HG02970 (cell line): Measurements from ENCODE around the gene SKP2.
"Not testable (repeated sequence)": the region's sequence is repeated elsewhere in the genome, so short reads cannot be mapped to it uniquely, and the experiment has no call there.

Source experiments
- ATAC-seq: cut with Tn5 transposase; IDR thresholded peaks from one replicate; pipeline ENCODE4 v1.9.1; 2021; ENCODE audit warnings: mild to moderate bottlenecking, moderate library complexity, moderate number of reproducible peaks; ENCODE audit not compliant: unreplicated experiment, low FRiP score

Gene SKP2

DNA sequence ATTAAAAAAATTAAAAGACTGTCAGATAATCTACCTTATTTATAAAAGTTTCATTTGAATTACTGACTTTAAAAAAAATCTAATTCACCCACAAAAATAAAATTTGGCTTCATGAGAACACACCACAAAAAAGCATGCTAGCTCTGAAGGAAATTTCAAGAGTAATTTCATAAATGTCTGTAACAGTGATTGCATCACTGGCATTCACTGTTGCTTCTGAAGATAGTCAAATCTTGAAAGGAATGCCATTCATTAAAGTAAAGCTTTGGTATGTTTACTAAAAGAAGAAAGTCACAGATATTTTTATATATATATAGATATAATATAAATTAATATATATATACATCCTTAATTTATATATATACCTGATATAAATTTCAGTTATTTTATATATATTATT, 46.4 kb downstream of the SKP2 start:
- ATAC-seq: no peak

DNA sequence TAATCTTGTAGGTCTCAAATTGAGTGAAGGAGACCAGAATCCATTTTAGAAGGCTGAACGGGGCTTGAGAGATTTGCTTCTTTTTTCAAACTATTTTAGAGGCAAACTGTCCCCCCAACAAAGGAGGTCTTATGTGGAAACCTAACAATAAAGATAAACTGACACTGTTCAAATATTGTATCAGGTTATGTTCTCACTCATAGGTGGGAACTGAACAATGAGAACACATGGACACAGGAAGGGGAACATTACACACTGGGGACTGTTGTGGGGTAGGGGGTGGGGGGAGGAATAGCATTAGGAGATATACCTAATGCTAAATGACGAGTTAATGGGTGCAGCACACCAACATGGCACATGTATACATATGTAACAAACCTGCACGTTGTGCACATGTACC, 46.9 kb downstream of the SKP2 start:
- not testable (repeated sequence) for ATAC-seq

DNA sequence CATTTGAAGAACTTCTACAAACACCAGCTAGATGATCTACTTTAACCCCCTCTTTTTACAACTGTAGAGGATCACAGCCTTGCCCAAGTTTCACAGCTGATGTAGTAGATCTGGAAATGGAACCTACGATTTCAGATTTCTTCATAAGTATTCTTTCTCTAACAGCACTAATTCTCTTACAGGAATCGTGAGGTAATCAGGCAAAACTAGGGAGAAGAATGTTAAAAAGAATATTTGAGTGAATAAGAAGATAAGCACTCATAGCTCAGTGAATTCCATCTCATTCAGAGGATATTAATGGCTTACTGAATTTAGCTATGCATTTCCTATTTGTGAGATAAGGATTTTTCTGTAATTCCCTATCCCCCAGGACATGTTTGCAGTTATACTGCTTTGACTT, 47.7 kb downstream of the SKP2 start:
- ATAC-seq: no peak

DNA sequence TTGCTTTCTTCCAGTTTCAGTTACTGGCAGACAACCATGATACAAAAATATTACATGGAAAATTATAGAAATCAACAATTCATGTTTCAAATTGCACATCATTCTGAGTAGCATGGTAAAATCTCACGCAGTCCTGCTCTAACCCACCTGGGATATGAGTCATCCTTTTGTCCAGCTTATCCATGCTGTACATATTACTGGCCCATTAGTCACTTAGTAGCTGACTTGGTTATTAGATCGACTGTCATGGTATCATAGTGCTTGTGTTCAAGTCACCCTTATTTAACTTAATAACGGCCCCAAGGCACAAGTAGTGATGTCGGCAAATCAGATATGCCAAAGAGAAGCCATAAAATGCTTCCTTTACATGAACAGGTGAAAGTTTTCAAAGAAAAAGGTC, 48.6 kb downstream of the SKP2 start:
- ATAC-seq: no peak

DNA sequence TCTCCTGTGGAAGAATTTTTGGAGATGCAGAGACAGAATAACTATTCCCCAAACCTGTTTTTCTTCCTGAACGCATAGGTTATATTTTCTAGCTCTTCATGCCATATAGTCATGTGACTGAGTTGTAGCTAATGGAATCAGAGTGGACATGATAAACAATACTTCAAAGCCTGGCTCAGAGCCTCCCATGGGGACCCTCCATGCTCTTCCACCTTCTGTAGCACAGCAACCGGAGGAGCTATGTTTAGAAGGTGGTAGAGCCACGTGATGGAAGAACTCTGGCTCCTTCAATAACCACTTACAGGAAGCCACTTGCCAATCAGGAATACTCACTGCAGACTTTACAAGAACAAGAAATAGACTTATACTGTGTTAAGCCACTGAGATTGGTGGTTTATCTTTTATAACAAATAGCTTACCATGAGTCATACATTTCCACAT, 50.6 kb downstream of the SKP2 start:
- no peak for ATAC-seq

DNA sequence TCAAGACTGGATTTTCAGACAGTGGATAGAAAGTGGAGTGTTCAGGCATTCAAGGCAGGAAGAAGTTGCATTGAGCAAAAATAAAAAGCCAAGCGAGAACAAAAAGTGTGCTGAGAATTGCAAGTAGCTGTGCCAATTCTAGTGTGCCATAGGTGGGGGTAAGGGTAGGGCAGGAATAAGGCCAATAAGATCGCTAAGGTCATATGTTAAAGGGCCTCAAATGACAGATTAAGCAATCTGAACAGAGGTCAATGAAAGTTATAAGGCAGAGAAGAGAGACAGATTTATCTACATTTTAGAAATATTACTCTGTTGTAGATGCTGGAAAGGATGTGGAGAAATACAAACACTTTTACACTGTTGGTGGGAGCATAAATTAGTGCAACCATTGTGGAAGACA, 53.4 kb downstream of the SKP2 start:
- no peak for ATAC-seq

DNA sequence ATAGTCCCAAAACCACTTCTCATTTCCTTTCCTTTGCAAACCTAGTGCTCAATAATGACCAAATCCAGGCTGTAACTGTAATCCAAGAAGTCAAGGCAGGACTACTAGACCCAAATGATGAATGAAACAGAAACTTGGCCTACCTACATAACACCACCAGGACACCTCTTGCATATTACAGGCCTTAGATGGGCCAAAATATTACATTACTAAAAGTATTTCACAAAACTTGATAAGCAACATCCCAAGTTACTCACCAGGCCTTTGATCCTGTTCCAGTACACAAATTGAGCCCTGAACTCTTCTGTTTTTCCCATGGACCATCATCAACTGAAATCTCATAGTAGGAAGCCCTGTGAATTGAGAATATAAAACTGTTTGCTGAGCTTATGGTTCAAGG, 55.0 kb downstream of the SKP2 start:
- ATAC-seq: no peak

DNA sequence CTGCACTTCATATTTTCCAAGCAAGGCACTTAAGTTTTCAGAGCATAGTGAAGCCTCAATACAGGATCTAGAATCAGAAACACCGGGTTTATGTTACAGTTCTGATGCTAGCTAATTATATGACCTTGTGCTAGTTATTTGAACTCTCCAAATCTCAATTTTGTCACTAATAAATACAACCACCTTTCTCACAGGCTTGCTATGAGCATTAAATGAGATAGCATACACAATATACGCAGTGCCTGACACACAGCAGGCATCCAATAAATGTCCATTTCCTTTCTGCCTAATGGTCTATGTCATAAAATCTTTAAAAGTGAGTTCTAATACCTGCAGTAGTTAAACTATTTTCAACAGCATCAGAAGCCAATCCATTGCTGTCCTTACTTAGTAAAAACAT, 56.9 kb downstream of the SKP2 start:
- no peak for ATAC-seq

DNA sequence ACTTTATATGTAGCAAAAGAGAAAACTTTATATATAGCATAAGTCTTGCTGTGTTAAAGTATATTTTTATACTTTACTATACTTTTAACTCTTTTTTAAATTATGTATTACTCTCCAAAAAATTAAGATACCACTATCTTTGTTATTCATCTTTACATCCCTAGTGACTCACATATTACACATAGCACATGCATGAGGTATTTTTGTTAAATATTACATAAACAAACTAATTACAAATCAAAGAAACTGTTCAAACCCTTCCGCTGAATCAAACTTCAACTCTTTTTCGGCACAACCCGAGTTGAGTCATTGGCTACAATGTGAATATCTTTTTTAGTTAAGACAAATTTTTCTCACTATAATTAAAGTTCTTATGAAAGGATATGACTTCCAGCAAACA, 57.8 kb downstream of the SKP2 start:
- ATAC-seq: no peak

DNA sequence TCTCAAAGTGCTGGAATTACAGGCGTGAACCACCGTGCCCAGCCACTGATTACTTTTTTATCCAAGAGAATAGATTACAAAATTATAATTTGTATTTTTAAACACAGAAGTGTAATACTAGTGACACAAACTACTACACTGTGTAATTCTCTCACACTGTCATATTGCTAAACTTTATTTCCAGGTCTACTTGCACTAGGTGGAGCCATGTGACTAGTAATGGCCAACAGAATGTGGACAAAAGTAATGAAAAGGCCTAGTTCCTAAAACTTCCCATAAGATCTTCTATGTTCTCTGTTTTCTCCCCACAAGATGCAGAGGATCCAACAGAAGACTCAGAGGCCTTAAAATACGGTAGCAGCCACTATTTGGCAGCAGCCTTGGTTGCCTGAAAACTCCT, 62.5 kb downstream of the SKP2 start:
- no peak for ATAC-seq

DNA sequence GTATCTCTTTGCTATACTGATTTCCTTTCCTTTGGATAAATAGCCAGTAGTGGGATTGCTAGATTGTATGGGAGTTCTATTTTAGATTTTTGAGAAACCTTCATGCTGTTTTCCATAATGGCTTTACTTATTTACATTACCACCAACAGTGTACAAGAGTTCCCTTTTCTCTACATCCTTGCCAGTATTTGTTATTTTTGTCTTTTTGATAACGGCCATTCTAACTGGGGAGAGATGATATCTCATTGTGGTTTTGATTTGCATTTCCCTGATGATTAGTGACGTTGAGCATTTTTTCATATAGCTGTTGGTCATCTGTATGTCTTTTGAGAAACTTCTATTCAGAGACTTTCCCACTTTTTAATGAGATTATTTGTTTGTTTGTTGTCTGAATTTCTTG, 64.0 kb downstream of the SKP2 start:
- ATAC-seq: no peak

DNA sequence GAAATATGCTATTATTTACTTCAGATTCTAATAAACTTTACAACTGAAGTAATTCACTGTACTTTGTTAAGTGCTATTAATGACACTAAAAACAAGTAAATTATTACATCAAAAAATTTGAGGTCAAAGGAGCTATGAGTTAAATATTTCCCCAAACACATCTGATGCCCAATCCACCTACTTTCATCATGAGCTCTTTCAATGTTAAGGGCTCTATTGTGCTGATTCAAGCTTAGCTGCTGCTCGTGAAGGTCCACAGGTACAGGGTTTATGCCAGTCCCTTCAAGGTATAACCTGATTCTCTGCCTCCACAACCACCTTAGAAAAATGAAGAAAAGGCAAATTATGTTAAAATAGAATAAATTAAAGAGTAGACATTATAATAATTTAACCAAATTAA, 65.7 kb downstream of the SKP2 start:
- no peak for ATAC-seq

DNA sequence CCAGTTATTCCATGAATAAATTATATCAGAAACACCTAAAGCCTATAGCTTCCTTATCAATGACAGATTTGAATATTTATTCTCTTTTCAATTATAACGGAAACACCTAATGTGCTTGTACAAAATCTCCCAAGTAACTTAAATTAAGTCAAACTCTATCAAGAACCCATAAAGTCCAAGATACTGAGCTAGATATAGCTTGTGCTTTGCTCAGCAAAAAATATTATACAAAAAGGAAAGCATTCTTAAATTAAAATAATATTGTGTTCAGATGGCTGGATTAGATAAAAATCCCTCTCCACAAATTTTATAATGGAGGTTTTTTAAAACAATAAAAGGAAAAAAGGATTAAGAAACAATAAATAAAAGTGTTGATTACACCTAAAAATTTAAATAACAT, 66.1 kb downstream of the SKP2 start:
- ATAC-seq: no peak

DNA sequence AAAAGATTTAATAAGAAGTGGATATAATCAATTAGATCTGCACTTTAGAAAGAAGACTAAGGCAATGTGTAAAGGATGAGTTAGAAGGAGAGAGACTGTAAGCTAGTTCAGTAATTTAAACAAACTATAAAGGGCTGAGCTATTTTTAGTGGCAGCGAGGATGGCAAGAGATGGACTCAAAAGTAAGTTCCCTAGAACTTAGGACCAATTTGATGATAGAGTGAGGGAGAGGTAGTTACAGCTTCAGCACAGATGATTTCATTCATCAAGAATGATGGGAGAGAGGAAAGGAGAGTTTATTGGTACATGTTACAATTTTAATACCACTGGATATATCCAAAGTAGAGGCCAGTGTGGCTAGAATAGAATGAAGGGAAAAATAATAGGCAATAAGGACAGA, 70.7 kb downstream of the SKP2 start:
- no peak for ATAC-seq

DNA sequence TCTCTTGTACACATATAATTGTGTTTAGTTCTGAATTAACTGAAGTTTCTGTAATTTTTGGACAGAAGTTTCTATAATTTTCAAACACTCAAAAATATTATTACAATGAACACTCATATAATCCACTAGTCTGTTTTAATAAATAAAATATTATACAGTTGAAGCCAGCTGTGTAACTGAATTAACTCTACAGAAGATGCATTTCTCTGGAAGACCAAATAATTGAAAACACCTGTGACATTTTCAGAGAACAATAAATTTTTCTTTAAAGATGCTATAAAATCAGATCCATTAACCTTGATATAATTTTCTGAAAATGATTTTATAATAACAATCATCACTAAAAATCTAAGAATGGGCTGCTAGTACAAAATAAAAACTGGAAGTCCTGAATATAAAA, 75.1 kb downstream of the SKP2 start:
- no peak for ATAC-seq

DNA sequence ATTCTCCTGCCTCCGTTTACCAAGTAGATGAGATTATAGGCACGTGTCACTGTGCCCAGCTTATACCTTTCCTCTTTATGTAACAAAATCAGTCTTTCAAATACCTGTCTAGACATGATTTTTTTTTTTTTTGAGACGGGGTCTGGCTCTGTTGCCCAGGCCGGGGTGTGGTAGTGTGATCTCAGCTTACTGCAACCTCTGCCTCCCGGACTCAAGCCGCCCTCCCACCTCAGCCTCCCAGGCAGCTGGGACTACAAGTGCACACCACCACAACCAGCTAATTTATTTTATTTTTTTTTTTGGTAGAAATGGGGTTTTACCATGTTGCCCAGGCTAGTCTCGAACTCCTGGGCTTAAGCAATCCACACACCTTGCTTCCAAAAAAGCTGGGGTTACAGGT, 76.6 kb downstream of the SKP2 start:
- no peak for ATAC-seq

DNA sequence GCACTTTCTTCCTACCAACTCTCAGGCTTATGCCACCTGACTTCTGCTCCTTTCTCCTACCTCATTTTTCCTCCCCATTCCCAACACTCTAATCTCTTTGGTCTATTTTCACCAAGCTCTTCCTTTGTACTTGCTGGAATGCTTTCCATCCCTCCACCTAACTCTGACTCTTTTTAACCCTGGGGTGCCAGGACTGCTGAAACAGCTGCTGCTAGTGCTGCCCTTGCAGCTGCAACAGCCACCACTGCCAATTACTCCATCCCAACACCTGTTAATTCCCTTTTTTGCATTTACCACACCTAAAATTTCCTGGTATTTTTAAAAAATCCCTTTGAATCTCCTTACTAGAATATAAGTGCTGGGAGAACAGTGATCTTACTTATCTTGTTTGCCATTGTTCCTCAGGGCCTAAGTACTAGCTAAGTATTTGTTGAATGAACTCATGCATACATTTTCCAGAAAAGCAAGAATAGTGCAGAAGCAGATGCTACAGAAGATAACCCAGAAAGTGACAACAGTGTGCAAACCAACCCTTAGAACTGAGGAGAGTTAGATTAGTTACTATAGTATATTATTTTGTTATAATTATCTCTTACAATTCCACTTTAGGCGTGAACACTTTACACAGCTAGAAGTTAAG, 78.4 kb downstream of the SKP2 start:
- ATAC-seq: no peak

DNA sequence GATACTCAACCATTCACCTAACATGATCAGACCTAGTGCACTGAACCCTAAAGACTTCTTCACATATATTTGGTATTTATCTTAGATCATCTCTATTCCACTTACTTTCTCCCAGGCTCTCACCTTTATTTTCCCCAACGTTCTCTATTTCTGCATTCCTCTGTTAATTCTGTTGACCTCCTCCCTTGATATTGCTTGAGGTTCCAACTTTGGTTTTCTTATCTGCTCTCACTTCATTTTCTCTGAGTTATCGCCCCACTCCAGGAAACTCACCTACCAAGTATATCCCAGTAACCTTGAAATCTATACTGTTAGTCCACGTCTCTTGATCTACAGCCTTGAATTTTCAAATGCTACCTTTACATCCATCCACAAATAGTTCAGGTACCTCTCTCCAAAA, 80.6 kb downstream of the SKP2 start:
- ATAC-seq: no peak
